Activated CD4-positive, alpha-beta T cell treated with anti-CD3 and anti-CD28 coated beads, Interleukin-2, amount 50 U/mL, for 1 hour (primary cell): ENCODE data around the gene TLR9.

ENCODE experiments used
- DNase-seq: peaks from one replicate; pipeline ENCODE4 v3.0.0-alpha.2; 2020

Gene TLR9

DNA sequence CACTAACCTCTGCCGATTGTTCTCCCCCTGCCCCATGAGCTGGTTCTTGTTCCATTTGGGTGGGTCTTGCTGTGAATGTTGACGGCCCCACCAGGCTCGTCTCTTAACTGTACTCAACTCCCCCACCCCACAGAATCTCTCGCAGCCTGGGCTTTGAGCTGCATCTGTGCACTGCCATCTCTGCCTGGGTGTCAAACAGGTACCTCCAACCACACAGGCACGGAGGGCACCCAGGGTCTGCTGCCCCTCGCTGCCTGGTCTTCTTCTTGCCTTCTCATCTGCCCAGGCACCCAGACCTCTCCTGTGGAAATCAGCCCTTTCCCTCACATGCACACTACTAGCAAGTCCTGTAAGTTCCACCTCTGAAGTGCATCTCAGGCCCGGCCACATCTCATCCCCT, 10.1 kb downstream of the TLR9 start:
- DNase-seq: no peak

DNA sequence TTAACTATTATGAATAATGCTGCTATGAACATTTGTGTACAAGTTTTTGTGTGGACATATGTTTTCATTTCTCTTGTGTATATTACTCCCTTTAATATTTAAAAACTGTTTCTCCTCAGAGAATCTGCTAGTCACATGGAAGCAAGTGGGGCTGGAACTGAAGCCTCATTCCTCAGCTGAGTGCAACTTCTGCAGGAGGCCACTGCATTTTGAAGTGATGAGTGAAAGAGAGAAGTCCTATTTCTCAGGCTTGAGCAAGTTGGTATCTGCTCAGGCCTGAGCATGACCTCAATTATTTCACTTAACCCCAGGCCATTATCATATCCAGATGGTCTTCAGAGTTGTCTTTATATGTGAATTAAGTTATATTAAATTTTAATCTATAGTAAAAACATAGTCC, 11.5 kb downstream of the TLR9 start:
- DNase-seq: no peak

DNA sequence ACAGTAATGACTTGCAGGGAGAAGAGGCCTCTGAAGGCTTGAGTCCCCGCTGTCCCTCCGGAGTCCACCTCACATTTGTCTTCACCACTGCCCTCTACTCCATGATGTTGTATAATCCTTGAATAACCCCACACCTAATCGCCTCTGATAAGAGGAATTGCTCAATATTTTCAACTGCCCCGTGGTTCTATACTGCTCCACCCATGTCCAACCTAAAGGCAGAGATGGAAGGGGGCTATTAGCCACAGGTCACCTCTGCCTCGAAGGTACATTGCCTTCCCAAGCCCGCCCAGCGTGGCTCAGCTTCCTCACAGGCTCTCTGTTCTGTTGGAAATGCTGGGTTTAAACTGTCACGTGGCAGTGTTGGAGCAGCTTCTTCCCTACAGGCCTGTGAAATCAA, 12.4 kb downstream of the TLR9 start:
- no peak for DNase-seq

DNA sequence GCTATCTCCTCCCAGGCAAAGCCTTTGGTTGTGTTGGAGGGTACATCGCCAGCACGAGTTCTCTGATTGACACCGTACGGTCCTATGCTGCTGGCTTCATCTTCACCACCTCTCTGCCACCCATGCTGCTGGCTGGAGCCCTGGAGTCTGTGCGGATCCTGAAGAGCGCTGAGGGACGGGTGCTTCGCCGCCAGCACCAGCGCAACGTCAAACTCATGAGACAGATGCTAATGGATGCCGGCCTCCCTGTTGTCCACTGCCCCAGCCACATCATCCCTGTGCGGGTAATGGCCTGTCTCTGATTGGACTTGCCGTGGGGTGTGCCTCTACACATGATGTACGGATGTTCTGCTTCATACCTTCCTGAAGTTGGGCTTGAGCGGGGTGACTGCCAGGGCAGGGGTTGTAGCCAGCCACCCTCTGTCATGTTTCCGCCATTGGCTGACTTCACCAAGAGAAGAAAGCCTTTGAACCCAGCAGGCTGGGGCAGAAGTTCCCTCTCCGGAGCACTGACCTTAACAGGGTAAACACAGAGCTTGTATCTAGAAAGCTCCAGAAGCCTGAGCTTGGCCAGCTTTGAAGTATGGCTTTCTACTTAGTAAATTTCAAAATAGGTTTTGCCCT, 14.1 kb downstream of the TLR9 start:
- no peak for DNase-seq

GRCh38 chr3:52210550-52211046, 14.8 kb downstream of the TLR9 start:
- DNase-seq: no peak

- DNase-seq: no peak
These were observed 15.4 kb downstream of the TLR9 start for GRCh38 chr3:52210037-52210436.

DNA sequence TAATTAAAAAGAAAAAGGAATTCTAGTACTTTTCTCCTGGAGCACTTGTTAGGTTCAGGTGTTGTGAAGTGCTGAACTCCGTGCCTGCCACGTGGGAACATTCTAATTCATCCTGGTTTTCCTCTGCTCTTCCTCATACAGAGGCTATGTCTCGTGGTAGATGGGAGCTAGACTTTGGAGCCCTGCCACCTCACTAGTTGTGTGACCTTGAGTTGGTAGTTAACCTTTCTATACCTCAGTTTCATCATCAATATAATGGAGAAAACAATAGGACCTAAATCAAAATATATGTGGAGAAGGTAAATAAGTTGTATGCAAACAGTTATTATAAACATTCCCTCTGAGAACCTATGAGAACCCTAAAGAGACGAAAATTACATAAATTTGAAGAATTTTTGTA, 16.9 kb downstream of the TLR9 start:
- DNase-seq: no peak

DNA sequence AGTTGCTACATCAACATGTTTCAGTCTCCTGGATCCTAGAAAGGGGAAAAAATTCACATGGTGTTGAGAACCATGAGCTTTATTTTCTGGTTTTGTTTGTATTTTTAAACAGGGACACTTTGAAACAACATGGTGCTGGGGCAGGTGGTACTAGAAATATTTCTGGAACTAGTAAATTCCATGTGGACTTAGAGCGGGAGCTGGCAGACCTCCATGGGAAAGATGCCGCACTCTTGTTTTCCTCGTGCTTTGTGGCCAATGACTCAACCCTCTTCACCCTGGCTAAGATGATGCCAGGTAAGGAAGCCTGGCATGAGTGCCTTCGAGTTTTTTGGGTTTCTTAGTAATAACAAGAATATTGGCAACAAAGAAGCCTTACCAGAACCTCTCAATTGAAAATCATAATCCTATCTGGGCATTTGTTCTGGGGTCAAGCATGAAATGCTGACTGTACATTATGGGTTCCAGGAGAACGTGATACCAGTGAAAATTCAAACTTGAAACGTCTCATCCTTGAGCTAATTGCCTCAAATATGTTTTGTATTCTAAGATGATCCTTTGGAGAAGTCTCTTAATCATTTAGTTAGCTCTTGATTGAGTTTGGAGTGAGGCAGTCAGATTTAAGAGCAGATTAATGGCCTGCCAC, 19.6 kb downstream of the TLR9 start:
- DNase-seq: no peak

DNA sequence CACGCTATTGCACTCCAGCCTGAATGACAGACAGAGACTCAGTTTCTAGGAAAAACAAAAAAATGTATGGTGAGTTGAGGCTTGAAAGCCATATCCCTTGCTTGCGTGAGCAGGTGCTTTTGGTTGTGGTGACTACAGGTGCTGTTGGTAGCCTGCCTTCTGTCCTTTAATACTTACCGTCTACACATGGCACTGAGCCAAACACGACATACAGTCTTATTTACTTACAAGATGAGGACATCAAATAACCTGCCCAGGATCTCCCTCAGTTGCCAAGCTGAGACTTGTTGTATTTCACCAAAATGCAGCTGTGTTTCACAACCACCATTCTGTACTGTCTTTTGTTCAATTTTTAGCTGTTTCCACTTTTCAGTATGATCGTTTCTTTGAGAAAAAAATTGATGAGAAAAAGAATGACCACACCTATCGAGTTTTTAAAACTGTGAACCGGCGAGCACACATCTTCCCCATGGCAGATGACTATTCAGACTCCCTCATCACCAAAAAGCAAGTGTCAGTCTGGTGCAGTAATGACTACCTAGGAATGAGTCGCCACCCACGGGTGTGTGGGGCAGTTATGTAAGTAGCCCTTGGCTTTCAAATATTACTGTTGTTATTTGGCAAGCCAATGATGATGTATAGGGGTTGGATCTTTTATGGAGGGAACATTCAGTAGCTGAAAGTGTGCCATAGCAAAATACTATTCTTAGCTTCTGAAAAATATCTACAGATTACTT, 20.9 kb downstream of the TLR9 start:
- no peak for DNase-seq

DNA sequence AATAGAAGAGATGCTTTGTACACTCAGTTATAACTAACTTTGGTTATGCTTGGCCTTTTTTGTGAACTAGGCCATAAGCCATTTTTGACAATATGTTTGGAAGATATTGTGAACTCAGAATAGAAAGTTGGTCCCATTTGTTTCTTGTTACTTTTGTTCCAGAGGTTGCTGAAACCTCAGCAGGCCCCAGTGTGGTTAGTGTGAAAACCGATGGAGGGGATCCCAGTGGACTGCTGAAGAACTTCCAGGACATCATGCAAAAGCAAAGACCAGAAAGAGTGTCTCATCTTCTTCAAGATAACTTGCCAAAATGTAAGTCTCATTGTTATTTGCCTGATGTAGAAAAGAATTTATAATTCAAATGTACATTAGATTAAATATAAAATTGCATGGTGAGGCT, 21.7 kb downstream of the TLR9 start:
- DNase-seq: no peak

GRCh38 chr3:52202384-52203077, 22.9 kb downstream of the TLR9 start:
- DNase-seq: no peak

GRCh38 chr3:52200981-52201679, 24.3 kb downstream of the TLR9 start:
- DNase-seq: no peak

- DNase-seq: no peak
These were observed 26.5 kb downstream of the TLR9 start for GRCh38 chr3:52198643-52199608.

GRCh38 chr3:52197842-52198625, 27.4 kb downstream of the TLR9 start, which contains the start of gene ALAS1:
ALAS1 (plus strand) TSS chr3:52198160; CDS start chr3:52199242, 1,082 bp downstream.
- DNase-seq: peak; percentile 92

- DNase-seq: no peak
These were observed 28.0 kb downstream of the TLR9 start for GRCh38 chr3:52197499-52197841.

- no peak for DNase-seq
These were observed 28.5 kb downstream of the TLR9 start for GRCh38 chr3:52196977-52197376.

DNA sequence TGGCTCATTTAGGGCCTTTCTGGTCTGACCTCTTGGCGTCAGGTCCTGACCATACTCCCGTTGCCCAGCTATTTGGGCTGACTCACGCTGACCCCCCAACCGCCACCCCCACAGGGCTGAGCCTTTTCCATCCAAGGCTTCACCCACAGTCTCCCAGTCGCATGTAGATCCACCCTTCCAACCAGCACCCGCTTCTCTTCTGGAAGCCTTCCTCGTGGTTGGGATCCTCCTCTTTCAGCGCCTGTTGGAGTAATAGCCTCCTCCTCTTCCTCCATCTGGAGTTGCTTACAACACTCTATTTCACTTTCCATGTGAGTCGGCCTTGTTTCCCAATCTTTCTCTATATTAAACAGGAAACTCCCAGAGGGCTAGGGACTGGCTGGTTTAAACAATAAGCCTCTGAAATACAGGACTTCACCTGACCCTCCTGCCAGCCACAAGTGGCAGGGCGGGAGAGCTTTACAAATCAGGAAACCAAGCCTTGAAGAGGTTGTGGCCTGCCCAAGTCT, 29.6 kb downstream of the TLR9 start:
- no peak for DNase-seq

DNA sequence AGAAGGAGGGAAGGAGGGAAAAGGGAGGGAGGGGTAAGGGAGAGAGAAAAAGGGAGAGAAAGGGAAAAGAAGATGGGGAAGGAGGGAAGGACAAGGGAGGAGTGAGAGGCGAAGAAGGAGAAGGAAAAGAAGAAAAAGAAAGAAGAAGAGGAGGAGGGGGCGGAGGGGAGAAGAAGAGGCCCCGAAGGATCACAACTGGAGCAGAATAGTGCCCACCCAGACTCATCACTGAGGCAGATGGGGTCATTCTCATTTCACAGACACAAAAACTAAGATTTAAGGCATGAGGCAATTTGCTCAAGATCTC, 30.2 kb downstream of the TLR9 start:
- DNase-seq: no peak

DNA sequence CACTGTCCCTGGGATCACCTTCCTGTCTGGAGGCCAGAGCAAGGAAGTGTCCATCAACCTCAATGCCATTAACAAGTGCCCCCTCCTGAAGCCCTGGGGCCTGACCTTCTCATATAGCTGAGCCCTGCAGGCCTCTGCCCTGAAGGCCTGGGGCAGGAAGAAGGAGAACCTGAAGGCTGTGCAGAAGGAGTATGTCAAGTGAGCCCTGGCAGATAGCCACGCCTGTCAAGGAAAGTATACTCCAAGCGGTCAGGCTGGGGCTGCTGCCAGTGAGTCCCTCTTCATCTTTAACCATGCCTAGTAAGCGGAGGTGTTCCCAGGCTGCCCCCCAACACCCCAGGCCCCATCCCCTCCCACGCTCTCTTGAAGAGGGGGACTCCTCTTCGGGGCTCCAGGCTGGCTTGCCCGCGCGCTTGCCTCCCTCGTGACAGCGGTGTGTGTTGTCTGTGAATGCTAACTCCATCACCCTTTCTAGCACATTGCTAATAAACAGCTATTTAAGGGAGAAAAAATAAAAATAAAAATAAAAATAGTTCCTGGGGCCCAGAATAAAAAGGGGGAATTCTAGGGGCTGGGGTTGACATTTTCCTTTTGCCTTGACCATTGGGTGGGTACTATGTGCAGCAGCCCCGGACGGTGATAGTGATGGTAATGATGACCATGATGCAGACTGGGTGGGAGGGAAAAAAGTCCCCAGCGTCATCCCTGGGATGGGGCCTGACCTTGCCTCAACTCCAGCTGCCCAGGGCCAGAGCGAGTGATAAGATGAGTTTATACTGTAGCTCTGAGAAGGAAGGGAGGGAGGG, 30.8 kb downstream of the TLR9 start:
- DNase-seq: no peak

DNA sequence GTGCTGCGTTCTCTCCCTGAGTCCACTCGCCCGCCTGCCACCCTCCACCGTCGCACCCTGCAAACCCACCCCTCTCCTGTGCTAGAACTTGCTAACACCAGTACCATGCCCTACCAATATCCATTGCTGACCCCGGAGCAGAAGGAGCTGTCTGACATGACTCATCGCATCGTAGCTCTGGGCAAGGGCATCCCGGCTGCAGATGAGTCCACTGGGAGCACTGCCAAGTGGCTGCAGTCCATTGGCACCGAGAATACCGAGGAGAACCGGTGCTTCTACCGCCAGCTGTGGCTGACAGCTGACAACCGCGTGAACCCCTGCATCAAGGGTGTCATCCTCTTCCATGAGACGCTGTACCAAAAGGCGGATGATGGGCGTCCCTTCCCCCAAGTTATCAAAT, 32.4 kb downstream of the TLR9 start:
- no peak for DNase-seq
